Liver (tissue), 9 donors: Measurements from ENCODE around the gene PPFIBP2. TPM values are rescaled to one million over a fixed set of nuclear protein-coding genes. Genes with fewer than 3 reads are reported as not detected.

Source experiments
- DNase-seq: peaks from one replicate; pipeline ENCODE4 v3.0.0-alpha.2; 2017; ENCODE audit warnings: low spot score
- H3K27ac ChIP-seq, 2 donors: one replicate each; pipeline ENCODE4 v1.7.0; 2013; ENCODE audit warnings: inconsistent platforms in 2 of 2, low read length in 2 of 2, control low read depth in 1 of 2, low read depth in 1 of 2, mild to moderate bottlenecking in 1 of 2
- H3K27me3 ChIP-seq, 4 donors: one replicate each; pipeline versions ENCODE4 v1.6.1 to v1.7.0; 2013; ENCODE audit warnings: low read length in 3 of 4, inconsistent platforms in 1 of 4, mild to moderate bottlenecking in 1 of 4, moderate library complexity in 1 of 4; ENCODE audit not compliant: control insufficient read depth in 4 of 4, insufficient read depth in 4 of 4
- H3K36me3 ChIP-seq, 4 donors: one replicate each; pipeline versions ENCODE4 v1.6.1 to v1.7.0; 2013; ENCODE audit warnings: low read length in 3 of 4, mild to moderate bottlenecking in 3 of 4, low read depth in 1 of 4, moderate library complexity in 1 of 4; ENCODE audit not compliant: control insufficient read depth in 4 of 4, insufficient read depth in 3 of 4
- H3K4me1 ChIP-seq, 4 donors: one replicate each; pipeline versions ENCODE4 v1.6.1 to v1.7.0; 2013; ENCODE audit warnings: low read length in 3 of 4, mild to moderate bottlenecking in 3 of 4, moderate library complexity in 1 of 4; ENCODE audit not compliant: control insufficient read depth in 4 of 4, insufficient read depth in 4 of 4
- H3K4me3 ChIP-seq, 3 donors: one replicate each; pipeline versions ENCODE4 v1.6.1 to v1.7.0; 2013; ENCODE audit warnings: low read length in 3 of 3, control low read depth in 1 of 3, low read depth in 1 of 3, mild to moderate bottlenecking in 1 of 3
- H3K9ac ChIP-seq, 2 donors: one replicate each; pipeline ENCODE4 v1.7.0; 2013; ENCODE audit warnings: low read length in 2 of 2, mild to moderate bottlenecking in 2 of 2, moderate library complexity in 2 of 2, control low read depth in 1 of 2, low read depth in 1 of 2
- H3K9me3 ChIP-seq, 4 donors: one replicate each; pipeline versions ENCODE4 v1.6.1 to v1.7.0; 2013; ENCODE audit warnings: low read length in 3 of 4; ENCODE audit not compliant: control insufficient read depth in 4 of 4
- ATF3 ChIP-seq: IDR thresholded peaks from 2 replicates; pipeline ENCODE4 v1.6.1; 2016; ENCODE audit warnings: antibody characterized with exemption
- CTCF ChIP-seq: fragments of 150-350 bp; IDR thresholded peaks from 2 replicates; pipeline ENCODE4 v1.5.1; 2017; ENCODE audit warnings: improper control_type of control experiment, low read depth, low read length; ENCODE audit not compliant: missing input control
- EGR1 ChIP-seq, 2 donors: IDR thresholded peaks; 2 replicates each; pipeline ENCODE4 v1.6.1; 2016 to 2018; ENCODE audit warnings: antibody characterized with exemption in 2 of 2, low read depth in 2 of 2
- FOXA1 ChIP-seq: IDR thresholded peaks from 2 replicates; pipeline ENCODE4 v1.6.1; 2016; ENCODE audit warnings: antibody characterized with exemption
- FOXA2 ChIP-seq: IDR thresholded peaks from 2 replicates; pipeline ENCODE4 v1.6.1; 2016; ENCODE audit warnings: antibody characterized with exemption
- GABPA ChIP-seq, 2 donors: IDR thresholded peaks in 1 of 2; conservative IDR thresholded peaks in 1 of 2; 2 replicates each; pipeline ENCODE4 v1.6.1; 2016; ENCODE audit warnings: antibody characterized with exemption in 2 of 2, mild to moderate bottlenecking in 1 of 2, moderate library complexity in 1 of 2
- HNF4A ChIP-seq, 2 donors: conservative IDR thresholded peaks; 2 replicates each; pipeline ENCODE4 v1.6.1; 2016; ENCODE audit warnings: antibody characterized with exemption in 2 of 2, mild to moderate bottlenecking in 2 of 2
- HNF4G ChIP-seq: IDR thresholded peaks from 2 replicates; pipeline ENCODE4 v1.6.1; 2016; ENCODE audit warnings: antibody characterized with exemption
- JUND ChIP-seq, 2 donors: IDR thresholded peaks; 2 replicates each; pipeline ENCODE4 v1.6.1; 2016; ENCODE audit warnings: antibody characterized with exemption in 2 of 2
- MAX ChIP-seq: IDR thresholded peaks from 2 replicates; pipeline ENCODE4 v1.6.1; 2016; ENCODE audit warnings: antibody characterized with exemption
- NR2F2 ChIP-seq: IDR thresholded peaks from 2 replicates; pipeline ENCODE4 v1.6.1; 2016; ENCODE audit warnings: antibody characterized with exemption
- RAD21 ChIP-seq, 2 donors: IDR thresholded peaks; 2 replicates each; pipeline ENCODE4 v1.6.1; 2016; ENCODE audit warnings: antibody characterized with exemption in 2 of 2, mild to moderate bottlenecking in 2 of 2
- REST ChIP-seq: IDR thresholded peaks from 2 replicates; pipeline ENCODE4 v1.6.1; 2016; ENCODE audit warnings: antibody characterized with exemption, mild to moderate bottlenecking
- RXRA ChIP-seq, 2 donors: IDR thresholded peaks; 2 replicates each; pipeline ENCODE4 v1.6.1; 2017 to 2018; ENCODE audit warnings: antibody characterized with exemption in 2 of 2, mild to moderate bottlenecking in 1 of 2
- SP1 ChIP-seq: IDR thresholded peaks from 2 replicates; pipeline ENCODE4 v1.6.1; 2018; ENCODE audit warnings: antibody characterized with exemption, mild to moderate bottlenecking
- TAF1 ChIP-seq: conservative IDR thresholded peaks from 2 replicates; pipeline ENCODE4 v1.6.1; 2016; ENCODE audit warnings: antibody characterized with exemption, mild to moderate bottlenecking
- YY1 ChIP-seq: IDR thresholded peaks from 2 replicates; pipeline ENCODE4 v1.6.1; 2016; ENCODE audit warnings: antibody characterized with exemption, mild to moderate bottlenecking
- ZBTB33 ChIP-seq: IDR thresholded peaks from 2 replicates; pipeline ENCODE4 v1.6.1; 2016; ENCODE audit warnings: antibody characterized with exemption
- WGBS: extraction: QIAGEN DNeasy Blood & Tissue Kit; methylation state at CpG from one replicate; pipeline ENCODE4 v1.1.7; 2013; 5-methylcytosine and 5-hydroxymethylcytosine counted together
- polyA plus RNA-seq, 2 donors: library from polyadenylated mRNA; stranded (reverse) in 1 of 2; unstranded in 1 of 2; fragments of 200-250 nt in 1 of 2; fragments of >200 nt in 1 of 2; fragmentation: Nextera tagmentation in 1 of 2; extraction: Ambion mirVana in 1 of 2; gene quantifications; one replicate each; pipeline versions ENCODE4 v1.2.1 to v1.2.3, GENCODE V29; 2013 to 2015
- total RNA-seq, 2 donors: library from RNA; depleted of rRNA; stranded (reverse); fragments of >200 nt; gene quantifications; one replicate each; pipeline ENCODE4 v1.2.3, GENCODE V29; 2014
- donor health status: healthy.
- donor health status: healthy.
- donor health status: healthy.
- donor health status: healthy.
- donor health status: healthy.

The PPFIBP2 gene
- total and polyA plus RNA-seq, 4 donors: 19.6 to 80.0 (median 23.2) TPM

GRCh38 chr11:7621090-7621489, 107.3 kb downstream of the PPFIBP2 start:
- H3K36me3 ChIP-seq: peaks cover 1 to 62% (median 53%) of the 10 kb centered on the region in 4 donors
- H3K4me3 ChIP-seq: no peak overlapping the region
- 84% methylated on average over 3 of the region's 3 CpGs for WGBS
- H3K9me3 ChIP-seq: no peaks in the 10 kb centered on the region
- H3K9ac ChIP-seq: no peak overlapping the region
- no peaks in the 10 kb centered on the region for H3K27me3 ChIP-seq
- TF ChIP-seq GABPA (IDR thresholded peaks at IDR 0.05 in 1 of 2, conservative IDR thresholded peaks at IDR 0.05 in 1 of 2) (no peak), CTCF (no peak), JUND (IDR thresholded peaks at IDR 0.05) (no peak), RAD21 (IDR thresholded peaks at IDR 0.05) (no peak), EGR1 (IDR thresholded peaks at IDR 0.05; ENCODE audit: low read depth in 2 of 2) (no peak), ZBTB33 (no peak), FOXA2 (no peak), HNF4A (conservative IDR thresholded peaks at IDR 0.05) (no peak), REST (no peak), FOXA1 (no peak), ATF3 (no peak), HNF4G (no peak), NR2F2 (no peak), RXRA (IDR thresholded peaks at IDR 0.05) (no peak), TAF1 (no peak), YY1 (no peak), SP1 (no peak), MAX (no peak)
- DNase-seq: no peak
- H3K27ac ChIP-seq: no peak overlapping the region
- no peaks in the 10 kb centered on the region for H3K4me1 ChIP-seq
